ENCODE data around the gene MCM7.
"Not testable (repeated sequence)": the region's sequence is repeated elsewhere in the genome, so short reads cannot be mapped to it uniquely, and the experiment has no call there.

MCM7 gene

GRCh38 chr7:100101016-100101862 lies at the start of gene MCM7, which contains the start of gene AP4M1:
Gene MCM7, minus strand, starts transcription at chr7:100101397. Its CDS starts 103 bp downstream, at chr7:100101294.
Gene AP4M1, plus strand, starts transcription at chr7:100101643. Its CDS starts 72 bp downstream, at chr7:100101715.
- peak; percentile 92 for DNase-seq

- peak; percentile 96 for DNase-seq
These were observed 47.5 kb upstream of the MCM7 start, which contains the start of gene LAMTOR4 for GRCh38 chr7:100148559-100149328. Gene LAMTOR4, plus strand, starts transcription at chr7:100148918. Its CDS starts 55 bp downstream, at chr7:100148973.

- no peak for DNase-seq
These were observed 47.0 kb upstream of the MCM7 start for GRCh38 chr7:100148225-100148558.

DNA sequence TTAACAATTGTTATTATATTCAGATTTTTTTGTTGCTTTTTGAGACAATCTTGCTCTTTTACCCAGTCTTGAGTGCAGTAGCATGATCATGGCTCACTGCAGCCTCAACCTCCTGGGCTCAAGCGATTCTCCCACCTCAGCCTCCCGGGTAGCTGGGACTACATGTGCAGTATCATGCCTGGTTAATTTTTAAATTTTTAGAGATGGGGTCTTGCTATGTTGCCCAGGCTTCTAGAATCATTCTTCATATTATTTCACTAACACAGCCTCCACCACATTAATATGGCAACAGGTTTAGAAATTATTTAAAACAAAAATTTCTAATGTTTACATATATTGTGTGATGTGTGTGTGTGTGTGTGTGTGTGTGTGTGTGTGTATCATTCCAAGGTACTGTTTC lies 46.1 kb upstream of the MCM7 start:
- no peak for DNase-seq

DNA sequence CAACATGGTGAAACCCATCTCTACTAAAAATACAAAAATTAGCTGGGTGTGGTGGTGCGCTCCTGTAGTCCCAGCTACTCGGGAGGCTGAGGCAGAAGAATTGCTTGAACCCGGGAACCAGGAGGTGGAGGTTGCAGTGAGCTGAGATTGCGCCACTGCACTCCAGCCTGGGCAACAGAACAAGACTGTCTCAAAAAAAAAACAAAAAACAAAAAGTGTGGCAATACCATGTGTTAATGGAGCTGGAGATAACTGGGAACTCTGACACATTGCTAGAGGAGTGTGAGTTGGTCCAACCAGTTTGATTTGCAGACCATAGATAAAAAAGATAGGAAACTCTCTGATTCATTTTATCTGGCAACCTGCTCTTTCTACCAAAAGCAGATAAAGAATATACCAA lies 45.2 kb upstream of the MCM7 start:
- not testable (repeated sequence) for DNase-seq

GRCh38 chr7:100142461-100142860 lies 41.3 kb upstream of the MCM7 start:
- DNase-seq, result no peak

- no peak for DNase-seq
These were observed 40.4 kb upstream of the MCM7 start for GRCh38 chr7:100141555-100141949.

- DNase-seq, result no peak
These were observed 36.9 kb upstream of the MCM7 start for GRCh38 chr7:100137851-100138760.

DNA sequence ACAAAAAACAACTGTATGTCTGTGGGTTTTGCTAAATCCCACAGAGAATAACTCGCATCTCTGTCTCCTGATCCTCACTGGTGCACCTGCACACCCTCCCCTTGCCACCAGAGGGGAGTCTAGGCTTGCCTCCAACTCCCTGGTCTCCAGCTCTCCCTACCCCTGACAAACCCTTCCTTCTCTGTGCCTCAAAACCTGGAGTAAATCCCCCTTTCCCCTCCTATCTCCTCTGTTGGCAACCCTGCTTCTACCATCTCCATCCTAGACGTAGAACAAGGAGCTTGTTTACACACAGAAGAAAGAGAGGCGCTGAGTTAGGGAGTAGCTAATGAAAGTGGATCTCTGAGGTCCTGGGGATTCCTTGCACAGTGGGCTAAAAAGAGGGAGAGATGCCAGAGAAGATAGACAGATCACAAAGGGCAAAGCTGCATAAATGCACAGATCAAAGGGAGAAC lies 31.5 kb upstream of the MCM7 start:
- peak; percentile 63 for DNase-seq

GRCh38 chr7:100132126-100132525 lies 30.9 kb upstream of the MCM7 start:
- no peak for DNase-seq

- DNase-seq, result peak; percentile 87
These were observed 29.6 kb upstream of the MCM7 start for GRCh38 chr7:100130608-100131453.

GRCh38 chr7:100130220-100130607 lies 29.0 kb upstream of the MCM7 start:
- DNase-seq, result not testable (repeated sequence)

DNA sequence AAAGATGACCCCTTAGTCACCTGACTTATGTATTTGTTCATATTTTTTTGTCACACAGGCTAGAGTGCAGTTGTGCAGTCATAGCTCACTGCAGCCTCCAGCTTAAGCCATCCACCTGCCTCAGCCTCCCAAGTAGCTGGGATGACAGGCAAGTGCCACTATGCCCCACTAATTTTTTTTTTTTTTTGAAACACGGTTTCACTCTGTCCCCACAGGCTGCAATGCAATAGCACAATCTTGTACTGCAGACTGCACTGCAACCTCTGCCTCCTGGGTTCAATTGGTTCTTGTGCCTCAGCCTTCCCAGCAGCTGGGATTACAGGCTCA lies 27.4 kb upstream of the MCM7 start:
- no peak for DNase-seq

GRCh38 chr7:100127866-100128636 lies 26.9 kb upstream of the MCM7 start:
- DNase-seq, result peak; percentile 22

- peak; percentile 92 for DNase-seq
These were observed 26.0 kb upstream of the MCM7 start, which contains the start of gene MBLAC1 for GRCh38 chr7:100126931-100127865. Gene MBLAC1, plus strand, starts transcription at chr7:100126967. Its CDS starts 429 bp downstream, at chr7:100127396.

DNA sequence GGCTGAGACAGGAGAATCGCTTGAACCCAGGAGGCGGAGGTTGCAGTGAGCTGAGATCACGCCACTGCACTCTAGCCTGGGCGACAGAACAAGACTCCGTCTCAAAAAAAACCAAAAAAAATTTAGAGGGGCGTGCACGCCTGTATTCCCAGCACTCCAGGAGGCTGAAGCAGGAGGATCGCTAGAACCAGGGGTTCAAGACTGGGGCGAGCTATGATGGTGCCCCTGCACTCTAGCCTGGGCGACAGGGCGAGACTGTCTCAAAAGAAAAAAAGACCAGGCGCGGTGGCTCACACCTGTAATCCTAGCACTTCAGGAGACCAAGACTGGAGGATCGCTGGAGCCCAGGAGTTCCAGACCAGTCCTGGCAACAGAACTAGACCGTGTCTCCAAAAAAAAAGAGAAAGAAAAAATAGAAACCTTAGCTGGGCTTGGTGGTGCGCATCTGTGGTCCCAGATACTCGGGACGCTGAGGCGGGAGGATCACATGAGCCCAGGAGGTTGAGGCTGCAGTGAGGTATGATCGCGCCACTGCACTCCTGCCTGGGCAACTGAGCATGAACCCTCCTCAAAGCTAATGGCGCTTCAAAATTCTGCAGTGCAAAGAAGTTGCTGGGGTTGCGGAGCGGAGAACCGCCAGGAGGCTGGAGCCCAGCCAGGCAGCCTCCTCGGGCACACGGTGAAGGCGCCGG lies 25.2 kb upstream of the MCM7 start:
- no peak for DNase-seq

DNA sequence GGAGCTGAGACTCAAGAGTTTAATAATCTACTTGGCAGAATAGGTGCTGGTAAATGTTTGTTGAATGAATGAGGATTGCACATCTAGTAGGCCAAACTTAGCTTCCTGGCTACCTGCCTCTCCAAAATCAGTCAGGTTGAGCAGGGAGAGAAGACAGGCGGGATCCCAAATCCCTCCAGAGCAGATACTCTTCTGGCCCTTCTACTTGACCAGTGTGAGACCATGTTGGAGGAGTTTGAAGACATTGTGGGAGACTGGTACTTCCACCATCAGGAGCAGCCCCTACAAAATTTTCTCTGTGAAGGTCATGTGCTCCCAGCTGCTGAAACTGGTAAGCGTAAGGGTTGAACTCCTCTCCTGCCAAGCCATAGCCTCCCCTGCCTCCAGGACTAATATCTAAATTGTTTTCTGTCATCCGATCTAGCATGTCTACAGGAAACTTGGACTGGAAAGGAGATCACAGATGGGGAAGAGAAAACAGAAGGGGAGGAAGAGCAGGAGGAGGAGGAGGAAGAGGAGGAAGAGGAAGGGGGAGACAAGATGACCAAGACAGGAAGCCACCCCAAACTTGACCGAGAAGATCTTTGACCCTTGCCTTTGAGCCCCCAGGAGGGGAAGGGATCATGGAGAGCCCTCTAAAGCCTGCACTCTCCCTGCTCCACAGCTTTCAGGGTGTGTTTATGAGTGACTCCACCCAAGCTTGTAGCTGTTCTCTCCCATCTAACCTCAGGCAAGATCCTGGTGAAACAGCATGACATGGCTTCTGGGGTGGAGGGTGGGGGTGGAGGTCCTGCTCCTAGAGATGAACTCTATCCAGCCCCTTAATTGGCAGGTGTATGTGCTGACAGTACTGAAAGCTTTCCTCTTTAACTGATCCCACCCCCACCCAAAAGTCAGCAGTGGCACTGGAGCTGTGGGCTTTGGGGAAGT lies 23.4 kb upstream of the MCM7 start:
- no peak for DNase-seq

DNA sequence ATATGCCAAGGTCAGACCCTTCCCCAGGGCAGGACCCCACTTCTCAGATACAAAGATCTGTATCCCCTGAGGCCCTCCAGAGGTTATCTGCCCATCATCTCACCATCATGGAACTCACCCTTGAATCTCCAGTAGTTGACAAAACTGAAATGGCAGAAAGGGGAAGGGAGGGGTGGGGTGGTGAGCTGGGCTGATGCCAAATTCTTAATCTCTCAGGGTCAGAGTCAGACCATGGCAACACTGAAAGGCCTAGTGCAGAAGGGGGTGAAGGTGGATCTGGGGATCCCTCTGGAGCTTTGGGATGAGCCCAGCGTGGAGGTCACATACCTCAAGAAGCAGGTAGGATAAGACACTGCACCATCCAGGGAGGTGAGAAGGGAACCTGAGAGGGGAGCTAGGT lies 21.4 kb upstream of the MCM7 start:
- no peak for DNase-seq

Measured in activated CD4-positive, alpha-beta T cell treated with anti-CD3 and anti-CD28 coated beads, Interleukin-2, amount 50 U/mL, for 1 hour (primary cell).